Left lung (tissue), 10 donors: ENCODE data around the gene HEATR3. TPM values are rescaled to one million over a fixed set of nuclear protein-coding genes. Genes with fewer than 3 reads are reported as not detected.
"Not testable (repeated sequence)": the region's sequence is repeated elsewhere in the genome, so short reads cannot be mapped to it uniquely, and the experiment has no call there.

Source experiments
- ATAC-seq: fragments of 200-7000 bp; cut with Tn5 transposase; one replicate; pipeline ENCODE4 v1.9.1; 2020; ENCODE audit warnings: moderate library complexity
- DNase-seq, 4 donors: peaks; one replicate each; pipeline ENCODE4 v3.0.0-alpha.2; 2013 to 2020
- H3K27ac ChIP-seq, 2 donors: fragments of 200-600 bp; sonication (generic) in 1 of 2; one replicate each; pipeline versions ENCODE4 v1.5.0 to v1.8.0; 2020 to 2021
- H3K27me3 ChIP-seq, 2 donors: fragments of 200-600 bp; sonication (generic) in 1 of 2; one replicate each; pipeline versions ENCODE4 v1.5.0 to v1.8.0; 2020 to 2021
- H3K36me3 ChIP-seq, 2 donors: fragments of 200-600 bp; sonication (generic) in 1 of 2; one replicate each; pipeline versions ENCODE4 v1.5.0 to v1.8.0; 2020 to 2021
- H3K4me1 ChIP-seq, 2 donors: fragments of 200-600 bp; one replicate each; pipeline ENCODE4 v1.8.0; 2021
- H3K4me3 ChIP-seq, 2 donors: fragments of 200-600 bp; sonication (generic) in 1 of 2; one replicate each; pipeline versions ENCODE4 v1.5.0 to v1.8.0; 2020 to 2021; ENCODE audit warnings: mild to moderate bottlenecking in 1 of 2
- H3K9me3 ChIP-seq, 2 donors: fragments of 200-600 bp; sonication (generic) in 1 of 2; one replicate each; pipeline versions ENCODE4 v1.5.0 to v1.8.0; 2020 to 2021
- CTCF ChIP-seq, 2 donors: fragments of 200-600 bp; sonication (generic) in 1 of 2; IDR thresholded peaks; one replicate each; pipeline versions ENCODE4 v1.5.0 to v1.8.0; 2021; ENCODE audit warnings: antibody characterized with exemption in 2 of 2
- intact Hi-C, 2 donors: fragments of 100-400 bp; cut with DNase I; formaldehyde crosslinking; loops; one replicate each; pipeline versions ENCODE4 v1.11.2 to v1.14.2; 2022
- polyA plus RNA-seq, 6 donors: library from polyadenylated mRNA; unstranded; fragments of 120-200 nt; gene quantifications; one replicate each; pipeline ENCODE4 v1.2.1, GENCODE V29; 2013; ENCODE audit not compliant: insufficient read length in 6 of 6
- total RNA-seq, 2 donors: library from RNA; stranded (reverse); fragmentation: NEBNext Ultra II Directional; extraction: Animal tissue kit (Norgen Biotek cat#: 25700); gene quantifications; one replicate each; pipeline ENCODE4 v1.2.1, GENCODE V29; 2021
- donor health status: DM: no; HTN: yes; CAD: no.
- donor health status: DM: no; HTN: no; CAD: no.

Gene HEATR3
- total and polyA plus RNA-seq, 8 donors = 17.5 to 27.1 (median 18.5) TPM

GRCh38 chr16:50126183-50126582 lies 60.4 kb downstream of the HEATR3 start:
- intact Hi-C loops = no loop called here
- no peak for TF ChIP-seq CTCF (IDR thresholded peaks at IDR 0.05)
- Histone ChIP-seq H3K4me1 (no peaks in the 10 kb centered on the region), H3K27me3 (no peaks in the 10 kb centered on the region), H3K4me3 (no peak overlapping the region), H3K36me3 (no peaks in the 10 kb centered on the region), H3K27ac (no peak overlapping the region), H3K9me3 (no peaks in the 10 kb centered on the region)
- ATAC-seq = no peak
- DNase-seq = no peak

GRCh38 chr16:50132571-50132970 lies 66.8 kb downstream of the HEATR3 start:
- ATAC-seq, H3K4me1 ChIP-seq, H3K27me3 ChIP-seq, H3K27ac ChIP-seq, H3K36me3 ChIP-seq, H3K4me3 ChIP-seq, H3K9me3 ChIP-seq, intact Hi-C loops, DNase-seq: not testable (repeated sequence)

GRCh38 chr16:50133214-50133613 lies 67.4 kb downstream of the HEATR3 start:
- no peak for ATAC-seq
- no peaks in the 10 kb centered on the region for H3K36me3 ChIP-seq
- intact Hi-C loops = no loop called here
- no peak overlapping the region for H3K27ac ChIP-seq
- no peaks in the 10 kb centered on the region for H3K27me3 ChIP-seq
- H3K4me3 ChIP-seq = no peak overlapping the region
- no peak for TF ChIP-seq CTCF (IDR thresholded peaks at IDR 0.05)
- H3K4me1 ChIP-seq = no peaks in the 10 kb centered on the region
- DNase-seq = no peak
- H3K9me3 ChIP-seq = no peaks in the 10 kb centered on the region

GRCh38 chr16:50136399-50136798 lies 70.6 kb downstream of the HEATR3 start:
- no peak overlapping the region for H3K4me3 ChIP-seq
- intact Hi-C loops = no loop called here
- no peaks in the 10 kb centered on the region for H3K4me1 ChIP-seq
- no peaks in the 10 kb centered on the region for H3K36me3 ChIP-seq
- DNase-seq (no peak), ATAC-seq (no peak)
- TF ChIP-seq CTCF (IDR thresholded peaks at IDR 0.05) = peak in 1 of 2 donors; percentile 8
- no peak overlapping the region for H3K27ac ChIP-seq
- no peaks in the 10 kb centered on the region for H3K27me3 ChIP-seq
- no peaks in the 10 kb centered on the region for H3K9me3 ChIP-seq

GRCh38 chr16:50137268-50137667 lies 71.5 kb downstream of the HEATR3 start:
- DNase-seq (no peak), ATAC-seq (no peak)
- no peaks in the 10 kb centered on the region for H3K9me3 ChIP-seq
- intact Hi-C loops = no loop called here
- no peak overlapping the region for H3K27ac ChIP-seq
- no peak overlapping the region for H3K4me3 ChIP-seq
- no peak for TF ChIP-seq CTCF (IDR thresholded peaks at IDR 0.05)
- H3K4me1 ChIP-seq = no peaks in the 10 kb centered on the region
- H3K27me3 ChIP-seq = no peaks in the 10 kb centered on the region
- H3K36me3 ChIP-seq = no peaks in the 10 kb centered on the region

- DNase-seq = no peak
- ATAC-seq = no peak
- Histone ChIP-seq H3K36me3 (no peaks in the 10 kb centered on the region), H3K27me3 (no peaks in the 10 kb centered on the region), H3K4me1 (no peaks in the 10 kb centered on the region), H3K27ac (no peak overlapping the region), H3K9me3 (no peaks in the 10 kb centered on the region), H3K4me3 (no peak overlapping the region)
- intact Hi-C loops = no loop called here
- TF ChIP-seq CTCF (IDR thresholded peaks at IDR 0.05) = no peak
These were observed 73.8 kb downstream of the HEATR3 start for GRCh38 chr16:50139580-50139979.
